Nephron (organoid): Measurements from ENCODE around the gene GABRG3.
A peak's percentile ranks its signal among the peaks of the same experiment; 100 is the strongest.

Experiments
- H3K27ac Mint-ChIP-seq, 3 experiments: 2 replicates each; pipeline ENCODE4 v1.8.0; 2020; ENCODE audit warnings: mixed read lengths in 3 of 3, mild to moderate bottlenecking in 2 of 3, moderate library complexity in 1 of 3
- H3K27me3 Mint-ChIP-seq: 2 replicates; pipeline ENCODE4 v1.8.0; 2021; ENCODE audit warnings: low read depth, mild to moderate bottlenecking, moderate library complexity, mixed read lengths
- H3K36me3 Mint-ChIP-seq: 2 replicates; pipeline ENCODE4 v1.8.0; 2020; ENCODE audit warnings: low read depth, mixed read lengths
- H3K4me1 Mint-ChIP-seq: 2 replicates; pipeline ENCODE4 v1.8.0; 2020; ENCODE audit warnings: mixed read lengths
- H3K4me3 Mint-ChIP-seq, 3 experiments: 2 replicates each; pipeline ENCODE4 v1.8.0; 2020; ENCODE audit warnings: mild to moderate bottlenecking in 3 of 3, mixed read lengths in 3 of 3, moderate library complexity in 2 of 3
- H3K9me3 Mint-ChIP-seq: 2 replicates; pipeline ENCODE4 v1.8.0; 2020; ENCODE audit warnings: mixed read lengths
- CTCF ChIP-seq, 3 experiments: fragments of 200-600 bp; sonication (generic); IDR thresholded peaks; one replicate each; pipeline ENCODE4 v1.5.0; 2021; ENCODE audit warnings: antibody characterized with exemption in 3 of 3; ENCODE audit not compliant: unreplicated experiment in 3 of 3

GABRG3 gene

GRCh38 chr15:27483124-27483523 lies 512.1 kb downstream of the GABRG3 start:
- H3K27ac Mint-ChIP-seq: no peak overlapping the region
- no peaks in the 10 kb centered on the region for H3K27me3 Mint-ChIP-seq
- no peak for TF ChIP-seq CTCF (IDR thresholded peaks at IDR 0.05; ENCODE audit: unreplicated experiment in 3 of 3)
- peaks cover 18% of the 10 kb centered on the region for H3K4me1 Mint-ChIP-seq
- peaks cover 3% of the 10 kb centered on the region for H3K9me3 Mint-ChIP-seq
- no peak overlapping the region for H3K4me3 Mint-ChIP-seq
- H3K36me3 Mint-ChIP-seq: no peaks in the 10 kb centered on the region

GRCh38 chr15:27485265-27485664 lies 514.3 kb downstream of the GABRG3 start:
- Mint-ChIP-seq H3K27ac (no peak overlapping the region), H3K27me3 (no peaks in the 10 kb centered on the region), H3K4me3 (no peak overlapping the region), H3K9me3 (peaks cover 5% of the 10 kb centered on the region), H3K36me3 (no peaks in the 10 kb centered on the region), H3K4me1 (peaks cover 24% of the 10 kb centered on the region)
- TF ChIP-seq CTCF (IDR thresholded peaks at IDR 0.05; ENCODE audit: unreplicated experiment in 3 of 3): no peak

GRCh38 chr15:27486051-27486450 lies 515.1 kb downstream of the GABRG3 start:
- peak overlapping the region in 2 of 3 experiments; percentile 35 to 60 for H3K27ac Mint-ChIP-seq
- no peaks in the 10 kb centered on the region for H3K36me3 Mint-ChIP-seq
- no peak overlapping the region for H3K4me3 Mint-ChIP-seq
- no peak for TF ChIP-seq CTCF (IDR thresholded peaks at IDR 0.05; ENCODE audit: unreplicated experiment in 3 of 3)
- peaks cover 5% of the 10 kb centered on the region for H3K9me3 Mint-ChIP-seq
- peaks cover 27% of the 10 kb centered on the region for H3K4me1 Mint-ChIP-seq
- H3K27me3 Mint-ChIP-seq: no peaks in the 10 kb centered on the region

GRCh38 chr15:27486683-27487647 lies 516.0 kb downstream of the GABRG3 start:
- H3K9me3 Mint-ChIP-seq: peaks cover 7% of the 10 kb centered on the region
- no peak overlapping the region for H3K4me3 Mint-ChIP-seq
- peak overlapping the region in 2 of 3 experiments; percentile 58 to 60 for H3K27ac Mint-ChIP-seq
- no peak for TF ChIP-seq CTCF (IDR thresholded peaks at IDR 0.05; ENCODE audit: unreplicated experiment in 3 of 3)
- H3K36me3 Mint-ChIP-seq: no peaks in the 10 kb centered on the region
- no peaks in the 10 kb centered on the region for H3K27me3 Mint-ChIP-seq
- peaks cover 36% of the 10 kb centered on the region for H3K4me1 Mint-ChIP-seq

- Mint-ChIP-seq H3K27me3 (no peaks in the 10 kb centered on the region), H3K4me3 (no peak overlapping the region), H3K9me3 (peaks cover 7% of the 10 kb centered on the region), H3K36me3 (no peaks in the 10 kb centered on the region), H3K4me1 (peaks cover 45% of the 10 kb centered on the region), H3K27ac (peak overlapping the region in 2 of 3 experiments; percentile 37 to 58)
- no peak for TF ChIP-seq CTCF (IDR thresholded peaks at IDR 0.05; ENCODE audit: unreplicated experiment in 3 of 3)
Measured at GRCh38 chr15:27487846-27488245, 516.9 kb downstream of the GABRG3 start.
